ENCODE measurements around the gene TUBG2.

Gene TUBG2

DNA sequence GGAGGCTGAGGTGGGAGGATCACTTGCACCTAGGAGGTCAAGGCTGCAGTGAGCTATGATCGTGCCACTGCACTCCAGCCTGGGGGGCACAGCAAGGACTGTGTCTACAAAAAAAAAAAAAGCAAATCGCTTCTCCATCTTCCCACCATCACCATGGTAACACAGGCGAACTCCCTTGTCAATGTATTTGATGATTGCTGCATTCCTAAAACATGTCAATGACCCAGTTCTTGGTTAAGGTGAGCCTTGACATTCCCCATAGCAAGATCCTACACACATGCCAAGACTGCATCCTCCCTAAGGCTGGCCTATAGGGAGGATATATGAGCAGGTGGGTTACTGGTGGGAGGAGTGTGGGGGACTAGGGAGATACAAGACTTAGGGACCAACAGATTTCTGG lies 35.4 kb downstream of the TUBG2 start:
- Mint-ChIP-seq H3K27me3 (no peaks in the 10 kb centered on the region), H3K27ac (no peak overlapping the region), H3K9me3 (no peaks in the 10 kb centered on the region), H3K4me1 (ENCODE audit: low read depth) (no peaks in the 10 kb centered on the region), H3K4me3 (no peak overlapping the region), H3K36me3 (ENCODE audit: low read depth) (peaks cover 12% of the 10 kb centered on the region)
- DNase-seq = no peak

DNA sequence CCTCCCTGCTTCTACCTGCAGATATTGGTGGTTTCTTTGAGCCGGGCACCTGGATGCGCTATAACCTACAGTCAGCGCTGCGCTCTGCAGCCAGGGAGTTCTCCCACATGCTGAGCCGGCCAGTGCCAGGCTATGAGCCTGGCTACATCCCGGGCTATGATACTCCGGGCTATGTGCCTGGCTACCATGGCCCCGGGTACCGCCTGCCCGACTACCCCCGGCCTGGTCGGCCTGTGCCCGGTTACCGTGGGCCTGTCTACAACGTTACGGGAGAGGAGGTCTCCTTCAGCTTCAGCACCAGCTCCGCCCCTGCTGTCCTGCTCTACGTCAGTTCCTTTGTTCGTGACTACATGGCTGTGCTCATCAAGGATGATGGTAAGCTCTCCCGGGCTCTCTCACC lies 36.4 kb downstream of the TUBG2 start:
- peaks cover 20% of the 10 kb centered on the region for H3K36me3 Mint-ChIP-seq (ENCODE audit: low read depth)
- peak; percentile 16 for DNase-seq
- no peaks in the 10 kb centered on the region for H3K27me3 Mint-ChIP-seq
- no peak overlapping the region for H3K4me3 Mint-ChIP-seq
- no peaks in the 10 kb centered on the region for H3K4me1 Mint-ChIP-seq (ENCODE audit: low read depth)
- no peaks in the 10 kb centered on the region for H3K9me3 Mint-ChIP-seq
- no peak overlapping the region for H3K27ac Mint-ChIP-seq

DNA sequence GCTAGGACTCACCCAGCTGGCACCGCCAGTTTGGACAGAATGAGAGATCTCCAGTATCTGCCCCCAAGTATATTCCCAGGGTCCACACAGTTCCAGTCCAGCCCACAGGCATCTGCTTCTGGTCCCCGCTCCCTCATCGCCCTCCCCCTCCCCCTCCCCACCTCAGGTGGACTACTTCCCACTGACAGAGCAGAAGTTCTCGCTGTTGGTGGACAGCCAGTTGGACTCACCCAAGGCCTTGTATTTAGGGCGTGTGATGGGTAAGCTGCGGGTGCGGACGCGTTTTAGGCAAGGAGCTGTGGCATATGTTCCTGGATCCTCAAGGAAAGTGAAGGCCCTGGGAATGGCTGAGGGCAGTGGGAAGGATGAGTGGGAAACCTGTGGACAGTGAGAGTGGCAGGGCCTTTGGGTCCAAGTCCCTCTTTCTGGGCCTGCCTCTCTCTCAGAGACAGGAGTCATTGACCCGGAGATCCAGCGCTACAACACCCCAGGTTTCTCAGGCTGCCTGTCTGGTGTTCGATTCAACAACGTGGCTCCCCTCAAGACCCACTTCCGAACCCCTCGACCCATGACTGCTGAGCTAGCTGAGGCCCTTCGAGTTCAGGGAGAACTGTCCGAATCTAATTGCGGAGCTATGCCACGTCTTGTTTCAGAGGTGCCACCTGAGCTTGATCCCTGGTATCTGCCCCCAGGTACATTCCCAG lies 38.2 kb downstream of the TUBG2 start:
- Mint-ChIP-seq H3K36me3 (ENCODE audit: low read depth) (peaks cover 38% of the 10 kb centered on the region), H3K4me1 (ENCODE audit: low read depth) (no peaks in the 10 kb centered on the region), H3K9me3 (no peaks in the 10 kb centered on the region), H3K4me3 (no peak overlapping the region), H3K27ac (no peak overlapping the region), H3K27me3 (no peaks in the 10 kb centered on the region)
- DNase-seq = peak; percentile 17

DNA sequence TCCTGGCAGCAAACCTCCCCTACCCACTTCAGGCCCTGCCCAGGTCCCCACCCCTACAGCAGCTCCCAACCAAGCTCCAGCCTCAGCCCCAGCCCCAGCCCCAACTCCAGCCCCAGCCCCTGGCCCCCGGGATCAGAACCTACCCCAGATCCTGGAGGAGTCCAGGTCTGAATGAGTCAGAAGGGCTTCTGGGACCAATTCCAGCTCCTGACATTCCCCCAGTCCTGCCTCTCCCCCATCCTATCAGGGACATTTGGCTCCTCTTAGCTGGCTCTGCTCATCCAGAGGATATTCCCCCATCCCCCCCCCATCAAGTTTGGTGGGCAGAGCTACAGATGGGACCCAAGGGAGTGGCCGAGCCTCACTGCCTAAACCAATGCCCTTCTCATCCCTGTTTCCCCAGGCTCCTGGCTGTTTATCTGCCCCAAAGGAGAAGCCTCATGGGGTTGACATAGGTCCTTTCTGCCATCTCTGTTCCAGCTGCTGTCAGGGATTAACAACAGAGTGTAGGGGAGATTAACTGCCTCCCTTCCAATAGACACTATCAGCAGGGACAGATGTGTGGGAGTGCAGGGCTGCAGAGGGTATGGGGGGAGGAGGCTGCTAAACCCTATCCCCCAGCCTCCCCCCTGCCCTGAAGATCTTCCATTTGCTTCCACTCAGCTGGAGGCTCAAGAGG lies 39.8 kb downstream of the TUBG2 start:
- Mint-ChIP-seq H3K4me3 (no peak overlapping the region), H3K27ac (no peak overlapping the region), H3K36me3 (ENCODE audit: low read depth) (peaks cover 53% of the 10 kb centered on the region), H3K9me3 (no peaks in the 10 kb centered on the region), H3K27me3 (no peaks in the 10 kb centered on the region), H3K4me1 (ENCODE audit: low read depth) (peaks cover under 1% of the 10 kb centered on the region)
- peak; percentile 16 for DNase-seq

DNA sequence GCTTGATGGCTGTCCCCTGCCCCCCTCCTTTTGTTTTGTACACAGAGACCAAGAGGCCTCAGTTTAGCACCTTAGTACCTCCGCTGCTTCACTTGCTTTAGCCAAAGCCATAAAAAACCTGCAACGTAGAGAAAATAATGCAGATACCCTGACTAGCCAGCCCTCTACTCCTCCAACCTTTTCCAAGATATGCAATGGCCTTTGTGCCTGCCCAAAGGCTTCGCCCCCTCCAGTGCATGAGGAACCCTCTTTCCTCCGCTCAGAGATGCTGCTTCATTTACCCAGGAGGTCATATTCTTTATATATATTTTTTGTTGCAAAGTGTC lies 40.3 kb downstream of the TUBG2 start:
- no peaks in the 10 kb centered on the region for H3K9me3 Mint-ChIP-seq
- H3K4me3 Mint-ChIP-seq = no peak overlapping the region
- peaks cover 58% of the 10 kb centered on the region for H3K36me3 Mint-ChIP-seq (ENCODE audit: low read depth)
- DNase-seq = no peak
- H3K27ac Mint-ChIP-seq = no peak overlapping the region
- H3K27me3 Mint-ChIP-seq = no peaks in the 10 kb centered on the region
- peaks cover 4% of the 10 kb centered on the region for H3K4me1 Mint-ChIP-seq (ENCODE audit: low read depth)

DNA sequence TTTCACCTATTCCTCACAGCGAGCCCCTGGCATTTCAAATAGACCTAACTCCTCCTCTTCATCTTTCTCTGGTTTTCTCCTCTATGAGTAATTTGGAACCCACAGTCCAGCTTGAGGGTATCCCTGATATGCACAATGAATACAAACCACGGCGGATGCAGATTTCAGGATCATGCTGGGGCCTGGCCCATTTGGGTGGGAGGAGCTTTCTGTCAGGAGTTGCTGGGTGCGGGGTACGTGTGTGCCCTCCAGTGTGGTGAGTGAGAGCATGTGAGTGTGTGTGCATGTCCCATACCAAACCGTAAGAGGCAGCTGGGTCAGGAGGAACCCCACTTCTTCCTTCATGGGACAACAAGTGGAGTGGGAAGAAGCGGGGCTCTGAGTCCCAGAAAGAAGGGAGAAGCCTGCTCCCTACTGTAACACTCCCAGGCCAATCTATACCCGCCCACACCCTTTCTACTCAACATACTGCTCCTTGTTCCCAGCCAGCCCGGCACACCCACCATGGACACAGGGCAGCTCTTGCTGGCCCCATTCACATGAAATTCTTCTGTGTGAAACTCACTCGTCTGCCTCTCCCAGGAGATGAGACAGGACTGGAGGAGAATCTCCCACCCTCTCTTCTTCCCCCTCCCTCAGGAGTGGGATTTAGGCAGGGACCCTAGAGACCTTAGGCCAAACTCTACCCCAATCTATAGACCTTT lies 41.7 kb downstream of the TUBG2 start:
- H3K27ac Mint-ChIP-seq = no peak overlapping the region

DNA sequence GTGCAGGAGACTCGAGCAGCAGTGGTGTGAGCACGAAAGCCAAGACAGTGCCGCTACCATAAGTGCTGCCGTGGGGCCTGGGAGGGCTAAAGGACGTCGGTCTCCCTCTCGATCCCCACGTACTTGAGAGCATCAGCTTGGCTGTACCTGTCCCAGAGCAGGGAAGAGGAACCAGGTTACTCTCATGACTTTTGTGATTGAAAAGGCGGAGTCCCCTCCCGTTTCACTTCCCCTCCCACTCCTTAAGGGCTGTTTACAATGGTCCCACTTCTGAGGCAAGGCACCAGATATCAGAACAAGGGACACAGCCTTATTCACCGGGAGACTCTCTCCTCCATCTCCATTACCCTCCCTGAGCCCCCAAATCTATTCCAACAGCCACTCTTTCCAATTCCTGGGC lies 43.4 kb downstream of the TUBG2 start:
- peaks cover 82% of the 10 kb centered on the region for H3K36me3 Mint-ChIP-seq (ENCODE audit: low read depth)
- DNase-seq = no peak
- no peaks in the 10 kb centered on the region for H3K9me3 Mint-ChIP-seq
- H3K4me1 Mint-ChIP-seq (ENCODE audit: low read depth) = peaks cover 25% of the 10 kb centered on the region
- no peaks in the 10 kb centered on the region for H3K27me3 Mint-ChIP-seq
- H3K27ac Mint-ChIP-seq = no peak overlapping the region
- H3K4me3 Mint-ChIP-seq = no peak overlapping the region

More for the DNA sequence above, 41.7 kb downstream of the TUBG2 start:
- peaks cover 69% of the 10 kb centered on the region for H3K36me3 Mint-ChIP-seq (ENCODE audit: low read depth)
- no peaks in the 10 kb centered on the region for H3K27me3 Mint-ChIP-seq
- no peak overlapping the region for H3K4me3 Mint-ChIP-seq
- no peak for DNase-seq
- H3K9me3 Mint-ChIP-seq = no peaks in the 10 kb centered on the region
- peaks cover 14% of the 10 kb centered on the region for H3K4me1 Mint-ChIP-seq (ENCODE audit: low read depth)

DNA sequence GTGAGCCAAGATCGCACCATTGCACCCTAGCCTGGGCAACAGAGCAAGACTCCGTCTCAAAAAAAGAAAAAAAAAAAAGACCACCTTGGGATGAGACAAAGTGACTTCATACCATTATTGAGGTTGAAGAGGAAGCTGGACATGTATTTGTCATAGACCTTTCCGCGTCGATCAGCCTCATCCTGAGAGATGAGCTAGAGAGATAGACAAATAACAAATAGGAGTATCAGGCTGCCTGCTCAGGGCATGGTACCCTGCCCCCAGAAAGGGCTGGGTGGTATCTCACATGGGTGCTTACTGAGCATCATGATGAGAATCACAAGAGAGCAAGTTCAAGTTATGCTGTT lies 45.4 kb downstream of the TUBG2 start:
- Mint-ChIP-seq H3K36me3 (ENCODE audit: low read depth) (peaks cover 97% of the 10 kb centered on the region), H3K4me3 (peak overlapping the region; percentile 5), H3K27me3 (no peaks in the 10 kb centered on the region), H3K4me1 (ENCODE audit: low read depth) (peaks cover 33% of the 10 kb centered on the region), H3K9me3 (no peaks in the 10 kb centered on the region), H3K27ac (peak overlapping the region; percentile 81)
- DNase-seq = no peak

DNA sequence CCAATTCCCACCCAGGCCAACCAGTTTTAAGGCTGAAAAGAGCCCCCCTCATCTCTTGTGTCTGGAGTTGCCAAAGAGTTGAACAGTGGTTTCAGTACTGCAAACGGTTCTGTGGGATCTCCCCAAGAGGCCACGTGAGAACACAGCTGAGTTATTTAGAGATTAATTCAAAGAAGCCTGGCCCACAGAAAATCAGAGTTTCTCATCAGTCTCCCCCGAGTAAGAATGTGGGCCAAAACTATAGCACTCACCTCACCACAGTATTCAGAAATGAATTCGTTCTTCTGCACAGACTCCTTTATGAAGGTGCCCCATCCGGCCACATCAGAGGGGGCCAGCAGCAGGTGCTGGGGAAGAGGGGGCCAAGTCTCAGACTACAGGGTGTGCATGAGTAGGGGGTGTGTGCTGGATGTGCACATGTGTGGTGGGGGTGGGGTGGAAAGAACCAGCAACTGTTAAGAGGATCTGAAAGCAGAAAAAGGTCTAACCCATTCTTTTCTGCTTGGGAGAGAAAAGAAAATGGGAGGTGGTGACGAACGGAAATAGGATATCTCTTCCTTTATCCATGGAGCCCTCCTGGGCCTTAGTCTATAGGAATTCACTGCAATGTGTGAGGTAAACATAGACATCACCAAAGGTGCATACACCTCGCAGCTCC lies 45.9 kb downstream of the TUBG2 start:
- H3K4me3 Mint-ChIP-seq = no peak overlapping the region
- DNase-seq = no peak
- peaks cover 33% of the 10 kb centered on the region for H3K4me1 Mint-ChIP-seq (ENCODE audit: low read depth)
- H3K9me3 Mint-ChIP-seq = no peaks in the 10 kb centered on the region
- H3K27me3 Mint-ChIP-seq = no peaks in the 10 kb centered on the region
- H3K36me3 Mint-ChIP-seq (ENCODE audit: low read depth) = peaks cover 99% of the 10 kb centered on the region
- H3K27ac Mint-ChIP-seq = peak overlapping the region; percentile 81

DNA sequence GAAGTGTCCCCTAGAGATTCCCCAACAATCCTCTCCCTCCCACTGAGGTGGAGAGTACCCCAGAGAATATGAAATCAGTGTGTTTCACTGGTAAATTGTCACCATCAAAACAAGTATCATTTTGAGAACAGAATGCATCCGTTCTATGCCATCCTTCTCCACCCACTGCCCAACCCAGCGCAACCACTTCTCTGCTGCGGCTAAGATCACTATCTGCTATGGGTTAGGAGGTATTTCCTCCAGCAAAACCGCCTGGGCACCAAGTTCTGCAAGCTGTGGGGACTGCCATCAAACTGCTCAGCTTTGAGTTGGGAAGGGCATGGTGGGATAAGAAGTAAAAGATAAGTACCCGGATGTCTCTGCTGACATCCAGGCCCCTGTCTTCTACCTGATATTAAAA lies 47.6 kb downstream of the TUBG2 start:
- Mint-ChIP-seq H3K9me3 (no peaks in the 10 kb centered on the region), H3K36me3 (ENCODE audit: low read depth) (peaks cover 99% of the 10 kb centered on the region), H3K27ac (no peak overlapping the region), H3K4me1 (ENCODE audit: low read depth) (peaks cover 33% of the 10 kb centered on the region), H3K27me3 (no peaks in the 10 kb centered on the region), H3K4me3 (no peak overlapping the region)
- DNase-seq = peak; percentile 53

DNA sequence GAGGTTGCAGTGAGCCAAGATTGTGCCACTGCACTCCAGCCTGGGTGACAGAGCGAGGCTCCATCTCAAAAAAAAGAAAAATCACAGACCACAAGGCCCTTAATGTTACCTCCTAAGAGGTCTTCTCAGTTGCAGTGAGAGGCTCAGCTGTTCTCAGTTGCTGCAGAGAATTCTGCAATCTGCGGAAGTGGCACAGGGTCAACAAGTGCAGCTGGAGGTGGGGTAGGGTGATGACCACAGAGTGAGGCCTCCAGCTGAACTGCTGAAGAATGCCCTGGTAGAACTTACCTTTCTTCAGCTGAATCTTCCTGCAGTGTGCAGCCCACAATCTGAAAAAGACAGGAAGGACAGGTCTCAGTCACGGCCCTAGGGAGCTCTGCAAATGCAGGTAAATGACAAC lies 49.5 kb downstream of the TUBG2 start:
- Mint-ChIP-seq H3K27me3 (no peaks in the 10 kb centered on the region), H3K36me3 (ENCODE audit: low read depth) (peaks cover 97% of the 10 kb centered on the region), H3K27ac (no peak overlapping the region), H3K4me1 (ENCODE audit: low read depth) (peaks cover 33% of the 10 kb centered on the region), H3K9me3 (no peaks in the 10 kb centered on the region), H3K4me3 (no peak overlapping the region)
- no peak for DNase-seq

DNA sequence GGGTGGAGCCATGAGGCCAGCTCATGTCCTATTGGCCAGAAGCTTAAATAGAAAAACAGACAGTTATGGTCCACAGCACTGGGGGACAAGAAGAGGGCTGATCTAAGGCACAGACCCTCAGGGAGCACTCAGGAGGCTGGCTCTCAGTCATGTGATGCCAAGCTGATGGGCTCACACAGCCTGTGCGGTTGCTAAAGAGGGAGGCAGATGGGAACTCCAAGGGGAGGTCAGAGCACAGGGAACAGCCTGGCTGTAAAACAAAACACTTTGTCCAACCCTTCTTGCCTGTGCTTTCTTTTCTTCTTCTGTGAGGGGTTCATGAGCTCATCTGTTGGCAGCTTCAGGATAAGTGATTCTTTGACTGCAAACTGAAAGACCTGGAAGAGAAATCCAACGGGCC lies 50.5 kb downstream of the TUBG2 start:
- Mint-ChIP-seq H3K36me3 (ENCODE audit: low read depth) (peaks cover 96% of the 10 kb centered on the region), H3K27me3 (no peaks in the 10 kb centered on the region), H3K9me3 (no peaks in the 10 kb centered on the region), H3K4me1 (ENCODE audit: low read depth) (peaks cover 27% of the 10 kb centered on the region), H3K4me3 (no peak overlapping the region), H3K27ac (no peak overlapping the region)
- DNase-seq = no peak
